Fibroblast of mammary gland (primary cell): ENCODE results near the gene PRKN.

Source experiments
- DNase-seq: peaks from one replicate; pipeline ENCODE4 v3.0.0-alpha.2; 2010; ENCODE audit warnings: low read depth
- H3K4me3 ChIP-seq: 2 replicates; pipeline ENCODE4 v1.5.1; 2011; ENCODE audit warnings: low read depth, mild to moderate bottlenecking, low read length, moderate library complexity; ENCODE audit not compliant: control insufficient read depth
- TF ChIP-seq, protein P1 (sequence below): conservative IDR thresholded peaks from 2 replicates; pipeline ENCODE4 v1.5.1; 2011; ENCODE audit warnings: low read depth, low read length, inconsistent platforms; ENCODE audit not compliant: control insufficient read depth, insufficient read depth

The PRKN gene

DNA sequence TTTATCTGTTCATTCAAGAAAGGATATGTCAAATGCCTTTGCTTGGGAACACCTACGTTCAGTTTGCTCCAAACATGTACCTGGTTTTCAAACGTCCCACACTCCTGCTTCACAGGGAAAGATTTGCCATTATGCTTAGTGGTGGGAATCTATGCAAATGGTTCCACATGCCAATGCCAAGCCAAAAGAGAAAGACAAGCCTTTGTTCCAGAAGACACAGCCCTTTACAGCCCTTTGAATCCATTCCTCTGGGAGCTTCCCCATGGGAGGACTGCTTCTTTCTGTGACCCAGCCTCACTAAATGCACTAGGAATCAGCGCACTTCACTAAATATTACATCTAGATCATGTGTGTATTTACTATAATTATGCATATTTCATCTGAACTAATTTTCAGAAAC is 619.5 kb downstream of the PRKN start:
- no peak for DNase-seq
- TF ChIP-seq, protein P1, sequence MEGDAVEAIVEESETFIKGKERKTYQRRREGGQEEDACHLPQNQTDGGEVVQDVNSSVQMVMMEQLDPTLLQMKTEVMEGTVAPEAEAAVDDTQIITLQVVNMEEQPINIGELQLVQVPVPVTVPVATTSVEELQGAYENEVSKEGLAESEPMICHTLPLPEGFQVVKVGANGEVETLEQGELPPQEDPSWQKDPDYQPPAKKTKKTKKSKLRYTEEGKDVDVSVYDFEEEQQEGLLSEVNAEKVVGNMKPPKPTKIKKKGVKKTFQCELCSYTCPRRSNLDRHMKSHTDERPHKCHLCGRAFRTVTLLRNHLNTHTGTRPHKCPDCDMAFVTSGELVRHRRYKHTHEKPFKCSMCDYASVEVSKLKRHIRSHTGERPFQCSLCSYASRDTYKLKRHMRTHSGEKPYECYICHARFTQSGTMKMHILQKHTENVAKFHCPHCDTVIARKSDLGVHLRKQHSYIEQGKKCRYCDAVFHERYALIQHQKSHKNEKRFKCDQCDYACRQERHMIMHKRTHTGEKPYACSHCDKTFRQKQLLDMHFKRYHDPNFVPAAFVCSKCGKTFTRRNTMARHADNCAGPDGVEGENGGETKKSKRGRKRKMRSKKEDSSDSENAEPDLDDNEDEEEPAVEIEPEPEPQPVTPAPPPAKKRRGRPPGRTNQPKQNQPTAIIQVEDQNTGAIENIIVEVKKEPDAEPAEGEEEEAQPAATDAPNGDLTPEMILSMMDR, result no peak
- no peak overlapping the region for H3K4me3 ChIP-seq

DNA sequence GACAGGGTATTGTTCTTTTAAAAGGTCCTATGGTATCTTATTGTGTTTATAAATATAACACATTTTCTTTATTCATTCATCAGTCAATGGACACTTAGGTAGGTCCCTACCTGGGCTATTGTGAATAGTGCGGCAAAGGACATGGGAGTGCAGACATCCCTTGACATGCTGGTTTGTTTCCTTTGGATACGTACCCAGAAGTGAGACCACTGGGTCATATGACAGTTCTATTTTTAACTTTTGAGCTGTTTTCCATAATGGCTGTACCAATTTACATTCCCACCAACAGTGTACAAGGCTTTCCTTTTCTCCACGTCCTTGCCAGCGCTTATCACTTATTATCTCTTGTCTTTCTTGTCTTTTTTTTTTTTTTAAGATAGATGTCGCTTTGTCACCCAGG is 627.5 kb downstream of the PRKN start:
- TF ChIP-seq, protein P1, result no peak

DNA sequence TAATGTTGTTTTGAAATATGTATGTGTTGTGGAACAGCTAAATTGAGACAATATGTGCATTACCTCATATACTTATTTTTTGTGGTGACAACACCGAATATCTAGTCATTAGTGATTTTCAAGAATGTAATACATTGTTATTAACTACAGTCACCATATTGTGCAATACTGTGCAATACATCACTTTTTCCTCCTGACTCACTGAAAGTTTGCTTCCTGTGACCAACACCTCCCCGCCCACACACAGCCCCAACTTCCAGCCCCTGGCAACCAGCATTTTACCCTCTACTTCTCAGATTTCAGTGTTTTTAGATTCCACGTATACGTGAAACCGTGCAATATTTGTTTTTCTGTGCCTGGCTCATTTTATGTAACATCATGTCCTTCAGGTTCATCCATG is 627.9 kb downstream of the PRKN start:
- no peak overlapping the region for H3K4me3 ChIP-seq
- TF ChIP-seq, protein P1, result no peak
- DNase-seq, result peak; percentile 98

More for the DNA sequence above, 627.5 kb downstream of the PRKN start:
- H3K4me3 ChIP-seq, result no peak overlapping the region
- no peak for DNase-seq

DNA sequence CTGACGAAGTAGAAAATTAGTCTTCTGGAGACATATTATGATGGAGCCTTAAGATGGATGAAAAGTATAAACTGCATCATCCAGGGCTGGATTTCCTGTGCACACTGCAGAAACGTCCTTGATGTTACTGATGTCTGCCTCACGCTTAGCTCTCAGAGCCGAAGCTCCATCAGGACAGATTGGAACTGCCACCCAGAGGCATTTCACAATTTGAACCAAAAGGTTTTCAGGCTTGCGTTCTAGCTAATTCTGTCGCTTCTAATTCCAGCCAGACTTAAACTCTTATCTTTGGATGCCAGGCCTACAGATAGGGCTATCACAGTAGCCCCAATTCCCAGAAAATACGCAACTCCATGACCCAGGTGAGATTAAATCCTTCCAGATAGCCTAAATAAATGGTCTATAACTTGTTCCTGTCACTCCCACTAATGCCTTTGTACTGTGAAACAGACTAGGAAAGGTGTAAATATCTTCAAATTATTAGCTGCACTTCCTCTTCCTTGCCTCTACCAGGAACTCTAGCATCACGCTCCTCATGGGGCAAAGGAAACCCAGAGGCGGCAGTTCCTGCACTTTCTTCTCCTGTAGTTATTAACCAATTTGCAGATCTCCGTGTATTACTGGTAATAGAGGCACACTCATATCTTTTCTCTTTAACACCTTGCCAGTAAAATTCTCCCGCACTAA is 634.6 kb downstream of the PRKN start:
- TF ChIP-seq, protein P1, result no peak
- H3K4me3 ChIP-seq, result no peak overlapping the region
- DNase-seq, result no peak

DNA sequence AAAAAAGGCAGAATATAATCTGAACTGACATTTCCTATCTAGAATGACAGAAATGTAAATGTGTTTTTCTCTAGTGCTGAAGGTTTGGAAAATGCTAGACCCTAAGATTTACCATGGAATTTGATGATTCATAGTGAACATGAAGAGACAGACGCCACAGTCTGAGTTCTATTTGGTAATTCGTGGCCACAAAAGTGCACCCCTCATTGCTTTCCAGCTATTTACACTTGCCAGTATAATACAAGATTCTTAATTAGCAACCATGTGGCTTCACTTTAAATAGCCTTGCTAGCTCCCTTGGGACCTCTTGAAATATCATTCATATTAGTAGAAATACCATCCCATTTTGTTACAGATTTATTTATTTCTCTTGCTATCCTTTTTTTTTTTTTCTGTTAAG is 636.8 kb downstream of the PRKN start:
- no peak overlapping the region for H3K4me3 ChIP-seq
- TF ChIP-seq, protein P1, result no peak
- peak; percentile 47 for DNase-seq

DNA sequence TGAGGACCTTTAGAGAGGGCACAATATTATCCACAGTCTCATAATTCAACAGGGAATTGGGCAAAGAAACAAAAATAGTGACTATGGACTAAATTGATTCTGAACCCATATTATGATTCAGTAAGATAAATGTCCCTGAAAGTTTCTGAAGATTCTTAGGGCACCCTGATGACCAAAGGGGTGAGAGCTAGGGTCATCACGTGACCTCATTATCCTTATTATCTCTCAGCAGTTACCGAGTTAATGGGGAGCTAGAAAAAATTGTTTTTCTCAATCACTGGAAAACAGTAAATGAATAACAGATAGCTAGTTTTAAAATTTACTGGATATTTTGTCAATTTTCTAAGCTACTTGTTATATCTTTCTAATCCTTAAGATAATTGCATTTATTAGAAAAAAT is 639.5 kb downstream of the PRKN start:
- no peak for DNase-seq
- TF ChIP-seq, protein P1, result no peak
- no peak overlapping the region for H3K4me3 ChIP-seq
